Hepatocyte (in vitro differentiated cells): Measurements from ENCODE around the gene HHAT.

Source experiments
- CTCF ChIP-seq: fragments of 200-600 bp; sonication (generic); IDR thresholded peaks from 2 replicates; pipeline ENCODE4 v1.5.1; 2016; ENCODE audit warnings: antibody characterized with exemption, mild to moderate bottlenecking; ENCODE audit not compliant: poor library complexity
- EZH2 ChIP-seq: fragments of 200-600 bp; sonication (generic); IDR thresholded peaks from 2 replicates; pipeline ENCODE4 v1.6.1; 2016; ENCODE audit warnings: antibody characterized with exemption, mild to moderate bottlenecking, borderline replicate concordance
- EZH2phosphoT487 ChIP-seq: fragments of 200-600 bp; sonication (generic); IDR thresholded peaks from one replicate; pipeline ENCODE4 v1.6.1; 2018; ENCODE audit warnings: antibody characterized with exemption, mild to moderate bottlenecking, low read depth, moderate library complexity; ENCODE audit not compliant: unreplicated experiment, severe bottlenecking

GRCh38 chr1:210551899-210552298 lies 223.2 kb downstream of the HHAT start:
- no peak for TF ChIP-seq CTCF
- TF ChIP-seq EZH2 = no peak
- TF ChIP-seq EZH2phosphoT487 = no peak
